AG09309 (cell line): ENCODE measurements around the gene HOOK1.

Experiments used
- DNase-seq: peaks from one replicate; pipeline ENCODE4 v3.0.0-alpha.2; 2010; ENCODE audit warnings: low read depth
- H3K4me3 ChIP-seq: 2 replicates; pipeline ENCODE4 v1.5.1; 2011; ENCODE audit warnings: mild to moderate bottlenecking, low read depth, low read length, moderate library complexity; ENCODE audit not compliant: control insufficient read depth
- TF ChIP-seq, protein P1 (sequence below): IDR thresholded peaks from 2 replicates; pipeline ENCODE4 v1.5.1; 2011; ENCODE audit warnings: mild to moderate bottlenecking, low read depth, low read length, inconsistent platforms; ENCODE audit not compliant: insufficient read depth, control insufficient read depth; ENCODE audit errors: missing control alignments

HOOK1 gene

GRCh38 chr1:59816318-59816878 lies 1.6 kb downstream of the HOOK1 start:
- TF ChIP-seq, protein P1, sequence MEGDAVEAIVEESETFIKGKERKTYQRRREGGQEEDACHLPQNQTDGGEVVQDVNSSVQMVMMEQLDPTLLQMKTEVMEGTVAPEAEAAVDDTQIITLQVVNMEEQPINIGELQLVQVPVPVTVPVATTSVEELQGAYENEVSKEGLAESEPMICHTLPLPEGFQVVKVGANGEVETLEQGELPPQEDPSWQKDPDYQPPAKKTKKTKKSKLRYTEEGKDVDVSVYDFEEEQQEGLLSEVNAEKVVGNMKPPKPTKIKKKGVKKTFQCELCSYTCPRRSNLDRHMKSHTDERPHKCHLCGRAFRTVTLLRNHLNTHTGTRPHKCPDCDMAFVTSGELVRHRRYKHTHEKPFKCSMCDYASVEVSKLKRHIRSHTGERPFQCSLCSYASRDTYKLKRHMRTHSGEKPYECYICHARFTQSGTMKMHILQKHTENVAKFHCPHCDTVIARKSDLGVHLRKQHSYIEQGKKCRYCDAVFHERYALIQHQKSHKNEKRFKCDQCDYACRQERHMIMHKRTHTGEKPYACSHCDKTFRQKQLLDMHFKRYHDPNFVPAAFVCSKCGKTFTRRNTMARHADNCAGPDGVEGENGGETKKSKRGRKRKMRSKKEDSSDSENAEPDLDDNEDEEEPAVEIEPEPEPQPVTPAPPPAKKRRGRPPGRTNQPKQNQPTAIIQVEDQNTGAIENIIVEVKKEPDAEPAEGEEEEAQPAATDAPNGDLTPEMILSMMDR: no peak
- no peak overlapping the region for H3K4me3 ChIP-seq
- no peak for DNase-seq

DNA sequence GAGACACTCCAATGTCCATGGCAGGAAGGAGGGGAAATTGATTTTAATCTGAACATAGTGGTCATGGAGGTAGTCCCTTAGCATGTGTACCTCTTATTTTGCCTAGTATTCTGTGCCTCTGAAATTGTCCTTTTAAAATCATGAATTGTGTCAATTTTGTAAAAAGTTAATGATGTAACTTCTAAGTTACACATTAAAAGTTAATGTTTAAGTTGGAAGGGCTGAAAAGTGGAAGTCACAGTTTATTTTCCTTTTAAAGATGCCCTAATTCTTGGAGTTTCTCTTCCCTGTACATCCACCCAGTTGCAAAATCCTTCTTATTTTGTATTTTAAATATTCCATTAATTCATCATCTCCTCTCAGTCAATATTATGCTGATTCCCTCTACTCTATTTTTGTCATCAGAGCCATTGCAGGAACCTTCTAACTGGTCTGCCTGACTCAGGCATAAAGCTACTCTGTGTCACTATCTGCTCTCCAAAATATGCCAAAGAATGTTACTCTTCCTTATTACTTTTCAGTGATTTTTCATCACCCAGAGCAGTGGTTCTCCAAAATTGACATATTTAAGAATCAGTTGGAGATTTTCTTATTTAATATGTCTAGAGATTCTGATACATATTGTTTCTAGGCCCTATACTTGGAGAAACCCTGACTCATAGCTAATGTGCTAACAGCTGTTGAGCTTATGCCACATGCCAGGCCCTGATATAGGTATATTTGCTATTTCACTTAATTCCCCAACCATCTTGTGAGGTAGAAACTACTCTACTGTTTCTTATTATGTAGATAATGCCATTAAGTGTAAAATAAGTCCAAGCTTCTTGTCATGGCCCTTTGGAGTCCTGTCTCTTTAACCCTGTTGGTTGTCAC lies 5.1 kb downstream of the HOOK1 start:
- TF ChIP-seq, protein P1: no peak
- no peak for DNase-seq
- H3K4me3 ChIP-seq: no peak overlapping the region

DNA sequence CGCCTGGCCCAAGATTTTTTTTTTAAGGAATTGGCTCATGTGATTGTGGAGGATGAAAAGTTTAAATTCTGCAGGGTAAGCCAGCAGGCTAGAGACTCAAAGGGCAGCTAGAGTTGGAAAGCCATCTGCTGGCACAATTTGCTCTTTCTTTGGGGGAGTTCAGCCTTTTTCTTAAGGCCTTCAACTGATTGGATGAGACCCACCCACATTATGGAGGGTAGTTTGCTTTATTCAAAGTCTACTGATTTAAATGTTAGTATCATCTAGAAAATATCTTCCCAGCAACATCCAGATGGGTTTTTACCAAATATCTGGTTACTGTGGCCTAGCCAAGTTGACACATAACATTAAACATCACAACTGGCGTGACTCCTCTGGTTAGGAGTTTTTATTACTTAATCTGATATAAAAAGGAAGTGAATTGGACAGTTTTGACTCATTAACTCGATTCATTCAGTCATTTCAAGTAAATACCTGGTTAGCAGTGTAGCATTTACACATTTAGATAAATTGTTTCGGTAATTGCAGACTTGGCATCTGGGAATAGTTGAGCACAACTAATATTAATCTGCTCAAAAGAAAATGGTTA lies 12.4 kb downstream of the HOOK1 start:
- TF ChIP-seq, protein P1: no peak
- DNase-seq: no peak

DNA sequence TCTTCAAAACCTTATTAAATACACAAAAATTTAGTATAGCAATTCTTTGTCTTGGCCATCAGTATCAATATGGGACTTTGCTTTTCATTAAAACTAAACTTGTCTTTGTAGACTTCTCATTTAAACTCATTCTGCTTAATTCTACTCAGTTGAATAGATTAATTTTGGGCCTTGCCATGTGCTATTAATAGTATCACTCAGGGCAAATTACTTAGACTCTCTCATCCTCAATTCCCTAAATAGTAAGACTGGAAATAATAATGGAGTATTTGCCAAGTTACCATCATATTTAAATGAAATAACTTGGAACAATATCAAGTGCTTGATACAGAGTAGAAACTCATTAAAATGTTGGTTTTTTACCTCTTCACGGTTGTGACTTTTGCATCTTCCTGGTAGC lies 13.4 kb downstream of the HOOK1 start:
- TF ChIP-seq, protein P1: no peak

More for the DNA sequence above, 12.4 kb downstream of the HOOK1 start:
- no peak overlapping the region for H3K4me3 ChIP-seq

DNA sequence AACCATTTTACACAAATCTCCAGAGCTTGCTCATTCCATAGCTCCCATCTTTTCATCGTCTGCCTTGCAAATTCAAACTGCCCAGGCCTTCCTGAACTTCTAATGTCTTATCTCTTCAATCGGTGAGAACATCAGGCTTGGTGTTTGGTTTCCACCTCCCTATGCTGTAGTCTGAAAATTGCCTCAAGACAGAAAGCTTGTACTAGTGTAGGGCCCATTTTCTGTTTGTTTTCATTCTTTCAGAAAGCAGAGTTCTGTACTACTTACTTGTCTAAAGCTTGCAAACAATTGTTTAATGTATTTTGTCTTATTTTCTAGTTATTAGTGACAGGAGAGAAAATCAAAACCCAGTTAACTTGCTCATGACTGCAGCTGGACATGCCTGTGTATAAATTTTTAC lies 16.8 kb downstream of the HOOK1 start:
- no peak for DNase-seq
- TF ChIP-seq, protein P1: no peak
- H3K4me3 ChIP-seq: no peak overlapping the region

More for the DNA sequence above, 13.4 kb downstream of the HOOK1 start:
- no peak overlapping the region for H3K4me3 ChIP-seq
- no peak for DNase-seq

DNA sequence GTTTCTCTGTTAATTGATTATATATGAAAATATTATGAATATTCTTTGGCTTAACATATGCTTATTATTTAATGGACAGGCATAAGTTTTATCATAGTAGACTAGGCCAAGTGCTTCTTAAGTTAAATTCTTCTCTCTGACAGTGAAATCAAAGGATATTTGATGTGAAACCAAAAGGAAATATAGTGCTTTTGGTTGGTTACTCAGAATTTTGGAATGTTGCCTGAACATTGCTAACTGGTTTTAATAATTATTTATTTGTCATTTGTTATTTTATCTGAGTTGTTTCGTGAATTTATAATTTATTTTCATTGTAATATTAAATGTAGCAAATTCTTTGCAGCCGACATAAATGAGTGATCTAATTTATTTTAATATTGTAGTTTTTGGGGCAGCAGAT lies 18.3 kb downstream of the HOOK1 start:
- no peak for DNase-seq
- TF ChIP-seq, protein P1: no peak
- no peak overlapping the region for H3K4me3 ChIP-seq
